IPS-NIHi7 (cell line): ENCODE results near the gene UIMC1.
"Not testable (repeated sequence)": the region's sequence is repeated elsewhere in the genome, so short reads cannot be mapped to it uniquely, and the experiment has no call there.

ENCODE experiments used
- DNase-seq: peaks from one replicate; pipeline ENCODE4 v3.0.0; 2012; ENCODE audit warnings: mixed read lengths; ENCODE audit errors: extremely low spot score

The UIMC1 gene

GRCh38 chr5:176883700-176884570 lies 122.6 kb downstream of the UIMC1 start:
- DNase-seq: no peak

- no peak for DNase-seq
Measured at GRCh38 chr5:176882567-176882903, 124.0 kb downstream of the UIMC1 start.

- DNase-seq: no peak
Measured at GRCh38 chr5:176881816-176882566, 124.6 kb downstream of the UIMC1 start.

- DNase-seq: no peak
Measured at GRCh38 chr5:176881021-176881749, 125.4 kb downstream of the UIMC1 start.

- DNase-seq: no peak
Measured at GRCh38 chr5:176880366-176881020, 126.1 kb downstream of the UIMC1 start.

GRCh38 chr5:176879663-176880361 lies 126.8 kb downstream of the UIMC1 start:
- no peak for DNase-seq

- no peak for DNase-seq
Measured at GRCh38 chr5:176878906-176879662, 127.5 kb downstream of the UIMC1 start.

GRCh38 chr5:176878463-176878862 lies 128.1 kb downstream of the UIMC1 start:
- DNase-seq: no peak

GRCh38 chr5:176877793-176878331 lies 128.7 kb downstream of the UIMC1 start:
- no peak for DNase-seq

GRCh38 chr5:176876506-176877431 lies 129.8 kb downstream of the UIMC1 start:
- no peak for DNase-seq

GRCh38 chr5:176875783-176876505 lies 130.6 kb downstream of the UIMC1 start:
- no peak for DNase-seq

- no peak for DNase-seq
Measured at GRCh38 chr5:176875014-176875550, 131.5 kb downstream of the UIMC1 start.

GRCh38 chr5:176874198-176874780 lies 132.3 kb downstream of the UIMC1 start:
- no peak for DNase-seq

GRCh38 chr5:176873541-176874172 lies 132.9 kb downstream of the UIMC1 start:
- DNase-seq: no peak

- DNase-seq: not testable (repeated sequence)
Measured at GRCh38 chr5:176873011-176873410, 133.6 kb downstream of the UIMC1 start.

- not testable (repeated sequence) for DNase-seq
Measured at GRCh38 chr5:176872586-176872985, 134.0 kb downstream of the UIMC1 start.

- DNase-seq: not testable (repeated sequence)
Measured at GRCh38 chr5:176870644-176871043, 135.9 kb downstream of the UIMC1 start.
